ENCODE measurements around the gene PARD3B. TPM values are rescaled to one million over a fixed set of nuclear protein-coding genes. Genes with fewer than 3 reads are reported as not detected.

Gene PARD3B
- total RNA-seq, 1 experiment from 2014 or later, result 7.6 TPM

DNA sequence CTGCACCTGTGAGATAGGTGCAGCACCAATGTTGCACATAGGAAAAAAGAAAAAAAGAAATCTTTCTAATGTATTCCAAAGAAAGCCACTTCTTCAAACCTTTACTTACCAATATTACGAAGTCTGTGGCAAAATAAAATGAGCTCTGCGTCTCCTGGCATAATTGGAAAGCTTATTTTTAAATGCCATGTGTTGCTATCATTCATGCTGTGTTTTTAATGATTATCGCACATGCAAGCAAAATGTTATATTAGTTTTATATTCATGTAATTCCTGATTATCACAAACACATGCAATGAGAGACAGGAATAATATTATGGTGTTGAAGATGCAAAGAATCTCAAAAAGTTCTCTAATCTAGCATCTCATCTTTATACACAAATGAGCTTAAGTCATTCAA is 47.0 kb upstream of the PARD3B start:
- H3K9me3 ChIP-seq (ENCODE audit: low read depth, low read length, poor library complexity, severe bottlenecking), result no peaks in the 10 kb centered on the region
- no peak overlapping the region for H3K27ac ChIP-seq (ENCODE audit: low read depth, low read length, poor library complexity, severe bottlenecking)
- H3K36me3 ChIP-seq (ENCODE audit: insufficient read depth, low read length, poor library complexity, severe bottlenecking), result no peaks in the 10 kb centered on the region
- BruUV-seq (replicated peaks), result no TSS peak
- intact Hi-C loops (cut with micrococcal nuclease; ENCODE audit: unreplicated experiment), result no loop called here
- no peak for DNase-seq (ENCODE audit: low spot score)
- no peak overlapping the region for H3K4me3 ChIP-seq (ENCODE audit: low read depth, low read length, poor library complexity, severe bottlenecking)
- TF ChIP-seq, protein P1, sequence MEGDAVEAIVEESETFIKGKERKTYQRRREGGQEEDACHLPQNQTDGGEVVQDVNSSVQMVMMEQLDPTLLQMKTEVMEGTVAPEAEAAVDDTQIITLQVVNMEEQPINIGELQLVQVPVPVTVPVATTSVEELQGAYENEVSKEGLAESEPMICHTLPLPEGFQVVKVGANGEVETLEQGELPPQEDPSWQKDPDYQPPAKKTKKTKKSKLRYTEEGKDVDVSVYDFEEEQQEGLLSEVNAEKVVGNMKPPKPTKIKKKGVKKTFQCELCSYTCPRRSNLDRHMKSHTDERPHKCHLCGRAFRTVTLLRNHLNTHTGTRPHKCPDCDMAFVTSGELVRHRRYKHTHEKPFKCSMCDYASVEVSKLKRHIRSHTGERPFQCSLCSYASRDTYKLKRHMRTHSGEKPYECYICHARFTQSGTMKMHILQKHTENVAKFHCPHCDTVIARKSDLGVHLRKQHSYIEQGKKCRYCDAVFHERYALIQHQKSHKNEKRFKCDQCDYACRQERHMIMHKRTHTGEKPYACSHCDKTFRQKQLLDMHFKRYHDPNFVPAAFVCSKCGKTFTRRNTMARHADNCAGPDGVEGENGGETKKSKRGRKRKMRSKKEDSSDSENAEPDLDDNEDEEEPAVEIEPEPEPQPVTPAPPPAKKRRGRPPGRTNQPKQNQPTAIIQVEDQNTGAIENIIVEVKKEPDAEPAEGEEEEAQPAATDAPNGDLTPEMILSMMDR (conservative IDR thresholded peaks at IDR 0.05; ENCODE audit: low read depth, low read length), result no peak
- TF ChIP-seq EZH2 (IDR thresholded peaks at IDR 0.05; ENCODE audit: borderline replicate concordance, low read depth, low read length, poor library complexity, severe bottlenecking), result no peak
- H3K4me1 ChIP-seq (ENCODE audit: insufficient read depth, low read length, poor library complexity, severe bottlenecking), result no peaks in the 10 kb centered on the region
- ChIA-PET POLR2A (ENCODE audit: low non-redundant PET) (no interaction called here), CTCF (no interaction called here)
- H3K27me3 ChIP-seq (replicated peaks; ENCODE audit: insufficient read depth, low read depth, low read length, poor library complexity), result no peaks in the 10 kb centered on the region

GRCh38 chr2:204503869-204504268 is 41.4 kb upstream of the PARD3B start:
- Histone ChIP-seq H3K9me3 (ENCODE audit: low read depth, low read length, poor library complexity, severe bottlenecking) (no peaks in the 10 kb centered on the region), H3K27me3 (replicated peaks; ENCODE audit: insufficient read depth, low read depth, low read length, poor library complexity) (no peaks in the 10 kb centered on the region), H3K27ac (ENCODE audit: low read depth, low read length, poor library complexity, severe bottlenecking) (no peak overlapping the region), H3K4me3 (ENCODE audit: low read depth, low read length, poor library complexity, severe bottlenecking) (no peak overlapping the region), H3K4me1 (ENCODE audit: insufficient read depth, low read length, poor library complexity, severe bottlenecking) (no peaks in the 10 kb centered on the region), H3K36me3 (ENCODE audit: insufficient read depth, low read length, poor library complexity, severe bottlenecking) (no peaks in the 10 kb centered on the region)
- TF ChIP-seq EZH2 (IDR thresholded peaks at IDR 0.05; ENCODE audit: borderline replicate concordance, low read depth, low read length, poor library complexity, severe bottlenecking), result no peak
- TF ChIP-seq, protein P1 (conservative IDR thresholded peaks at IDR 0.05; ENCODE audit: low read depth, low read length), result no peak
- no peak for DNase-seq (ENCODE audit: low spot score)
- ChIA-PET CTCF (no interaction called here), POLR2A (ENCODE audit: low non-redundant PET) (no interaction called here)
- BruUV-seq (replicated peaks), result no TSS peak
- intact Hi-C loops (cut with micrococcal nuclease; ENCODE audit: unreplicated experiment), result no loop called here

DNA sequence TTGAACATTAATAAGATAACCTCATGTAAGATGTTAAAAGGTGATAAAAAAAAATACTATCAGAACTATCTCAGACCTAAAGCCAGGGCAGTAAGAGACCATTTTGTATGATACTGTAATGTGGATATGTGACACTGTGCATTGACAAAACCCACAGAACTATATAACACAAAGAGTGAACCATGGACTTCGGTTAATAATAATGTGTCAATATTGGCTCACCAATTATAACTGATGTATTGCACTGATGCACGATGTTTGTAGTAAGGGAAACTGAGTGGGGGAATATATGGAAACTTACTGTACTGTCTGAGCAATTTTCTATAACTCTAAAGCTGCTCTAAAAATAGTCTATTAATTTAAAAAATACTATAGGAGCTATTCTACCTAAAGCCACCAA is 40.7 kb upstream of the PARD3B start:
- ChIA-PET CTCF (no interaction called here), POLR2A (ENCODE audit: low non-redundant PET) (no interaction called here)
- H3K9me3 ChIP-seq (ENCODE audit: low read depth, low read length, poor library complexity, severe bottlenecking), result no peaks in the 10 kb centered on the region
- H3K4me1 ChIP-seq (ENCODE audit: insufficient read depth, low read length, poor library complexity, severe bottlenecking), result no peaks in the 10 kb centered on the region
- no peaks in the 10 kb centered on the region for H3K27me3 ChIP-seq (replicated peaks; ENCODE audit: insufficient read depth, low read depth, low read length, poor library complexity)
- H3K4me3 ChIP-seq (ENCODE audit: low read depth, low read length, poor library complexity, severe bottlenecking), result no peak overlapping the region
- BruUV-seq (replicated peaks), result no TSS peak
- no peak overlapping the region for H3K27ac ChIP-seq (ENCODE audit: low read depth, low read length, poor library complexity, severe bottlenecking)
- intact Hi-C loops (cut with micrococcal nuclease; ENCODE audit: unreplicated experiment), result no loop called here
- no peaks in the 10 kb centered on the region for H3K36me3 ChIP-seq (ENCODE audit: insufficient read depth, low read length, poor library complexity, severe bottlenecking)
- TF ChIP-seq, protein P1 (conservative IDR thresholded peaks at IDR 0.05; ENCODE audit: low read depth, low read length), result no peak
- no peak for TF ChIP-seq EZH2 (IDR thresholded peaks at IDR 0.05; ENCODE audit: borderline replicate concordance, low read depth, low read length, poor library complexity, severe bottlenecking)
- no peak for DNase-seq (ENCODE audit: low spot score)

Measured in A673 (cell line).